Measurements from ENCODE around the gene WNK1.

The WNK1 gene

GRCh38 chr12:906062-906585, 153.7 kb downstream of the WNK1 start:
- no peaks in the 10 kb centered on the region for H3K9me3 ChIP-seq (ENCODE audit: control insufficient read depth in 1 of 2, low read length in 2 of 2)
- H3K4me1 ChIP-seq (ENCODE audit: control insufficient read depth in 1 of 2, insufficient read depth in 2 of 2, low read length in 2 of 2) = no peaks in the 10 kb centered on the region
- H3K27ac ChIP-seq (ENCODE audit: low read depth, low read length) = no peak overlapping the region
- H3K36me3 ChIP-seq (ENCODE audit: control insufficient read depth in 1 of 2, insufficient read depth in 2 of 2, low read length in 2 of 2) = peaks cover 39 to 90% of the 10 kb centered on the region in 2 donors
- no peak overlapping the region for H3K9ac ChIP-seq (ENCODE audit: low read depth in 1 of 2, low read length in 2 of 2)
- no peaks in the 10 kb centered on the region for H3K27me3 ChIP-seq (ENCODE audit: control insufficient read depth in 1 of 2, insufficient read depth in 2 of 2, low read length in 2 of 2)
- H3K4me3 ChIP-seq (ENCODE audit: low read depth in 1 of 2, low read length in 2 of 2) = no peak overlapping the region

- H3K9ac ChIP-seq (ENCODE audit: low read depth in 1 of 2, low read length in 2 of 2) = no peak overlapping the region
- H3K9me3 ChIP-seq (ENCODE audit: control insufficient read depth in 1 of 2, low read length in 2 of 2) = no peaks in the 10 kb centered on the region
- H3K36me3 ChIP-seq (ENCODE audit: control insufficient read depth in 1 of 2, insufficient read depth in 2 of 2, low read length in 2 of 2) = peaks cover 33 to 89% of the 10 kb centered on the region in 2 donors
- H3K27ac ChIP-seq (ENCODE audit: low read depth, low read length) = no peak overlapping the region
- H3K4me1 ChIP-seq (ENCODE audit: control insufficient read depth in 1 of 2, insufficient read depth in 2 of 2, low read length in 2 of 2) = no peaks in the 10 kb centered on the region
- H3K4me3 ChIP-seq (ENCODE audit: low read depth in 1 of 2, low read length in 2 of 2) = no peak overlapping the region
- no peaks in the 10 kb centered on the region for H3K27me3 ChIP-seq (ENCODE audit: control insufficient read depth in 1 of 2, insufficient read depth in 2 of 2, low read length in 2 of 2)
Measured at GRCh38 chr12:907413-908185, 155.2 kb downstream of the WNK1 start.

- H3K27ac ChIP-seq (ENCODE audit: low read depth, low read length) = no peak overlapping the region
- H3K9me3 ChIP-seq (ENCODE audit: control insufficient read depth in 1 of 2, low read length in 2 of 2) = no peaks in the 10 kb centered on the region
- no peaks in the 10 kb centered on the region for H3K27me3 ChIP-seq (ENCODE audit: control insufficient read depth in 1 of 2, insufficient read depth in 2 of 2, low read length in 2 of 2)
- H3K4me1 ChIP-seq (ENCODE audit: control insufficient read depth in 1 of 2, insufficient read depth in 2 of 2, low read length in 2 of 2) = no peaks in the 10 kb centered on the region
- peaks cover 34 to 90% of the 10 kb centered on the region in 2 donors for H3K36me3 ChIP-seq (ENCODE audit: control insufficient read depth in 1 of 2, insufficient read depth in 2 of 2, low read length in 2 of 2)
- H3K9ac ChIP-seq (ENCODE audit: low read depth in 1 of 2, low read length in 2 of 2) = no peak overlapping the region
- no peak overlapping the region for H3K4me3 ChIP-seq (ENCODE audit: low read depth in 1 of 2, low read length in 2 of 2)
Measured at GRCh38 chr12:909861-910260, 157.5 kb downstream of the WNK1 start.

- Histone ChIP-seq H3K36me3 (ENCODE audit: control insufficient read depth in 1 of 2, insufficient read depth in 2 of 2, low read length in 2 of 2) (peaks cover 39 to 92% of the 10 kb centered on the region in 2 donors), H3K9me3 (ENCODE audit: control insufficient read depth in 1 of 2, low read length in 2 of 2) (no peaks in the 10 kb centered on the region), H3K4me1 (ENCODE audit: control insufficient read depth in 1 of 2, insufficient read depth in 2 of 2, low read length in 2 of 2) (no peaks in the 10 kb centered on the region), H3K27me3 (ENCODE audit: control insufficient read depth in 1 of 2, insufficient read depth in 2 of 2, low read length in 2 of 2) (no peaks in the 10 kb centered on the region), H3K27ac (ENCODE audit: low read depth, low read length) (no peak overlapping the region), H3K4me3 (ENCODE audit: low read depth in 1 of 2, low read length in 2 of 2) (no peak overlapping the region), H3K9ac (ENCODE audit: low read depth in 1 of 2, low read length in 2 of 2) (no peak overlapping the region)
Measured at GRCh38 chr12:910416-910815, 158.0 kb downstream of the WNK1 start.

GRCh38 chr12:911191-911826, 158.9 kb downstream of the WNK1 start:
- no peak overlapping the region for H3K4me3 ChIP-seq (ENCODE audit: low read depth in 1 of 2, low read length in 2 of 2)
- no peak overlapping the region for H3K27ac ChIP-seq (ENCODE audit: low read depth, low read length)
- no peaks in the 10 kb centered on the region for H3K9me3 ChIP-seq (ENCODE audit: control insufficient read depth in 1 of 2, low read length in 2 of 2)
- no peak overlapping the region for H3K9ac ChIP-seq (ENCODE audit: low read depth in 1 of 2, low read length in 2 of 2)
- H3K27me3 ChIP-seq (ENCODE audit: control insufficient read depth in 1 of 2, insufficient read depth in 2 of 2, low read length in 2 of 2) = no peaks in the 10 kb centered on the region
- H3K36me3 ChIP-seq (ENCODE audit: control insufficient read depth in 1 of 2, insufficient read depth in 2 of 2, low read length in 2 of 2) = peaks cover 43 to 86% of the 10 kb centered on the region in 2 donors
- H3K4me1 ChIP-seq (ENCODE audit: control insufficient read depth in 1 of 2, insufficient read depth in 2 of 2, low read length in 2 of 2) = no peaks in the 10 kb centered on the region

- H3K36me3 ChIP-seq (ENCODE audit: control insufficient read depth in 1 of 2, insufficient read depth in 2 of 2, low read length in 2 of 2) = peaks cover 49 to 87% of the 10 kb centered on the region in 2 donors
- no peaks in the 10 kb centered on the region for H3K27me3 ChIP-seq (ENCODE audit: control insufficient read depth in 1 of 2, insufficient read depth in 2 of 2, low read length in 2 of 2)
- H3K9me3 ChIP-seq (ENCODE audit: control insufficient read depth in 1 of 2, low read length in 2 of 2) = no peaks in the 10 kb centered on the region
- no peak overlapping the region for H3K9ac ChIP-seq (ENCODE audit: low read depth in 1 of 2, low read length in 2 of 2)
- H3K4me3 ChIP-seq (ENCODE audit: low read depth in 1 of 2, low read length in 2 of 2) = no peak overlapping the region
- no peak overlapping the region for H3K27ac ChIP-seq (ENCODE audit: low read depth, low read length)
- no peaks in the 10 kb centered on the region for H3K4me1 ChIP-seq (ENCODE audit: control insufficient read depth in 1 of 2, insufficient read depth in 2 of 2, low read length in 2 of 2)
Measured at GRCh38 chr12:912466-913235, 160.3 kb downstream of the WNK1 start.

- Histone ChIP-seq H3K36me3 (ENCODE audit: control insufficient read depth in 1 of 2, insufficient read depth in 2 of 2, low read length in 2 of 2) (peaks cover 38 to 85% of the 10 kb centered on the region in 2 donors), H3K27ac (ENCODE audit: low read depth, low read length) (no peak overlapping the region), H3K4me1 (ENCODE audit: control insufficient read depth in 1 of 2, insufficient read depth in 2 of 2, low read length in 2 of 2) (no peaks in the 10 kb centered on the region), H3K27me3 (ENCODE audit: control insufficient read depth in 1 of 2, insufficient read depth in 2 of 2, low read length in 2 of 2) (no peaks in the 10 kb centered on the region), H3K9me3 (ENCODE audit: control insufficient read depth in 1 of 2, low read length in 2 of 2) (no peaks in the 10 kb centered on the region), H3K9ac (ENCODE audit: low read depth in 1 of 2, low read length in 2 of 2) (no peak overlapping the region), H3K4me3 (ENCODE audit: low read depth in 1 of 2, low read length in 2 of 2) (no peak overlapping the region)
Measured at GRCh38 chr12:913919-914698, 161.7 kb downstream of the WNK1 start.

GRCh38 chr12:915090-915489, 162.7 kb downstream of the WNK1 start:
- H3K9ac ChIP-seq (ENCODE audit: low read depth in 1 of 2, low read length in 2 of 2) = no peak overlapping the region
- H3K9me3 ChIP-seq (ENCODE audit: control insufficient read depth in 1 of 2, low read length in 2 of 2) = no peaks in the 10 kb centered on the region
- no peak overlapping the region for H3K27ac ChIP-seq (ENCODE audit: low read depth, low read length)
- no peaks in the 10 kb centered on the region for H3K27me3 ChIP-seq (ENCODE audit: control insufficient read depth in 1 of 2, insufficient read depth in 2 of 2, low read length in 2 of 2)
- peaks cover 37 to 77% of the 10 kb centered on the region in 2 donors for H3K36me3 ChIP-seq (ENCODE audit: control insufficient read depth in 1 of 2, insufficient read depth in 2 of 2, low read length in 2 of 2)
- H3K4me1 ChIP-seq (ENCODE audit: control insufficient read depth in 1 of 2, insufficient read depth in 2 of 2, low read length in 2 of 2) = no peaks in the 10 kb centered on the region
- H3K4me3 ChIP-seq (ENCODE audit: low read depth in 1 of 2, low read length in 2 of 2) = no peak overlapping the region

GRCh38 chr12:916240-916639, 163.9 kb downstream of the WNK1 start:
- Histone ChIP-seq H3K36me3 (ENCODE audit: control insufficient read depth in 1 of 2, insufficient read depth in 2 of 2, low read length in 2 of 2) (peaks cover 37 to 67% of the 10 kb centered on the region in 2 donors), H3K27ac (ENCODE audit: low read depth, low read length) (no peak overlapping the region)

More at GRCh38 chr12:916240-916639, 163.9 kb downstream of the WNK1 start:
- Histone ChIP-seq H3K4me1 (ENCODE audit: control insufficient read depth in 1 of 2, insufficient read depth in 2 of 2, low read length in 2 of 2) (no peaks in the 10 kb centered on the region), H3K9me3 (ENCODE audit: control insufficient read depth in 1 of 2, low read length in 2 of 2) (no peaks in the 10 kb centered on the region), H3K4me3 (ENCODE audit: low read depth in 1 of 2, low read length in 2 of 2) (no peak overlapping the region), H3K27me3 (ENCODE audit: control insufficient read depth in 1 of 2, insufficient read depth in 2 of 2, low read length in 2 of 2) (no peaks in the 10 kb centered on the region), H3K9ac (ENCODE audit: low read depth in 1 of 2, low read length in 2 of 2) (no peak overlapping the region)

Data from duodenal mucosa (tissue), 2 donors.